Progenitor cell of endocrine pancreas (in vitro differentiated cells): ENCODE results near the gene NUDT22. TPM values are rescaled to one million over a fixed set of nuclear protein-coding genes. Genes with fewer than 3 reads are reported as not detected.

Experiments
- DNase-seq: peaks from one replicate; pipeline ENCODE4 v3.0.0; 2021; ENCODE audit warnings: low spot score; ENCODE audit not compliant: unreplicated experiment
- H3K27ac Mint-ChIP-seq: 2 replicates; pipeline ENCODE4 v1.8.0; 2021; ENCODE audit warnings: mild to moderate bottlenecking, moderate library complexity, mixed read lengths
- H3K27me3 Mint-ChIP-seq: 2 replicates; pipeline ENCODE4 v1.8.0; 2021; ENCODE audit warnings: mixed read lengths
- H3K36me3 Mint-ChIP-seq: 2 replicates; pipeline ENCODE4 v1.8.0; 2022; ENCODE audit warnings: mixed read lengths; ENCODE audit not compliant: insufficient read depth
- H3K4me1 Mint-ChIP-seq: 2 replicates; pipeline ENCODE4 v1.8.0; 2021; ENCODE audit warnings: low read depth, mixed read lengths
- H3K4me3 Mint-ChIP-seq: 2 replicates; pipeline ENCODE4 v1.8.0; 2021; ENCODE audit warnings: low read depth, mild to moderate bottlenecking, moderate library complexity, mixed read lengths
- H3K9me3 Mint-ChIP-seq: 2 replicates; pipeline ENCODE4 v1.8.0; 2021; ENCODE audit warnings: low read depth, mixed read lengths
- CTCF ChIP-seq: fragments of 200-600 bp; sonication (generic); IDR thresholded peaks from one replicate; pipeline ENCODE4 v1.5.0; 2021; ENCODE audit warnings: antibody characterized with exemption, mild to moderate bottlenecking; ENCODE audit not compliant: unreplicated experiment
- total RNA-seq: library from RNA; stranded (reverse); gene quantifications from 2 replicates; pipeline ENCODE4 v1.2.1, GENCODE V29; 2021

Gene NUDT22
- total RNA-seq, 1 donor from 2014 or later: 48.2 TPM

DNA sequence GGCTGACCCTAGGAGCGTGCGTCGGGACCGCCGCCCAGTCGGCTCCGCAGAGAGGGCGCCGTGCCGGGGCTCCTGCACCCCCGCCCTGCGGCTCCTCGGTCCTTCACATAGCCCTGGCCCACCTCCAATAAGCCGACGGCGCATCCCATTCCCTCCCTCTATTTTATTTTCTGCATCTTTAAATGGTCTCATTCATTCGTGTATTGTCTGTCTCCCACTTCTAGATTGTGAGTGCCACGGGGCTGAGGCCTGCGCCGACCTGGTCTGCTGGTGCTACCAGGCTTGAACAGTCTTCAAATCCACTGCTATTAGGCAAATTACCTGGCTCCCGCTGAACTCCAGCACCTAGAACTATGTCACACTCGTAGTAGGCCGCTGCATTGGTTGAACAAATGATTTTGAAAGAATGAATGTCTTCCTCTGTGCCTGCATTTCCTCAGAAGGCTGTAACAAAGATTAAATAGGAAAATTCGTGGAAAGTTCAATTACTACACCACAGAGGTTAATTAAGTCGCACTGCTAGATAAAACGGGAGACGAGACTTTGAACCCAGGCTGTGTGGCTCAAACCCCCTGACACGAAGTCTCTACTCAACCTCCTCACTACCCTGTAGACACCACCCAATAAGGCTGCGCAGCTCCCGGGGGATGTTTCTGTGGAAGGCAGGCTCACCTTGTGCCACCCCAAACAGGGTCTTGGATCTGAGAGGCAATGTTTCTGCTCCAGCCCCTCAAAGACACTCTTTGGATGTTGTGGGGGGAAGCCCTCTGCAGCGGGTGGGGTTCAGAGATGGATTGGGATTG lies 21.9 kb downstream of the NUDT22 start:
- peak overlapping the region; percentile 86 for H3K4me3 Mint-ChIP-seq
- H3K27ac Mint-ChIP-seq: peak overlapping the region; percentile 78
- H3K27me3 Mint-ChIP-seq: peaks cover 3% of the 10 kb centered on the region
- peaks cover 4% of the 10 kb centered on the region for H3K36me3 Mint-ChIP-seq
- no peaks in the 10 kb centered on the region for H3K9me3 Mint-ChIP-seq
- TF ChIP-seq CTCF: no peak
- no peak for DNase-seq
- peaks cover 11% of the 10 kb centered on the region for H3K4me1 Mint-ChIP-seq

DNA sequence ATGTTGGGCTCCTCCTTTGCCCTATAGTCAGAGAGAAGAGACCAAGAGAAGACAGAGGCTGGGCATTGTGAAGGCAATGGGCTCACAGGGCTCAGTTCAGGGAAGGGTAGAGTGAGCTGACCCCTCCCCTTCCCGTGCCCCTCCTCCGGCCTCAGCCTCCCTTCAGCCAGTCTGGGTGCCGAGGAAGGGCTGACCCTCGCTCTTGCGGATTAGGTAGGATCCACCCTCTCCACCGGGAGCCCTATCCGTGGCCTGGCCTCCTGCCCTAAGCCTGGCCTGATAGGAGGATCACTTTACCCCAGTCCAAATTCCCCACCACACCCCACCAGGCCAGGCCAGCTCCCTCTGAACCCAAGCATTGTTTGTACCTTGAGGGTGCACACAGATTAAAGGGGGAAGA lies 22.5 kb downstream of the NUDT22 start:
- Mint-ChIP-seq H3K36me3 (peaks cover 3% of the 10 kb centered on the region), H3K27me3 (peaks cover 3% of the 10 kb centered on the region), H3K9me3 (no peaks in the 10 kb centered on the region), H3K4me1 (peaks cover 11% of the 10 kb centered on the region), H3K4me3 (no peak overlapping the region), H3K27ac (no peak overlapping the region)
- TF ChIP-seq CTCF: no peak
- DNase-seq: no peak

GRCh38 chr11:64249038-64249437 lies 23.0 kb downstream of the NUDT22 start:
- no peak overlapping the region for H3K4me3 Mint-ChIP-seq
- no peak for DNase-seq
- no peaks in the 10 kb centered on the region for H3K9me3 Mint-ChIP-seq
- H3K27ac Mint-ChIP-seq: no peak overlapping the region
- H3K27me3 Mint-ChIP-seq: peaks cover 3% of the 10 kb centered on the region
- peaks cover 11% of the 10 kb centered on the region for H3K4me1 Mint-ChIP-seq
- TF ChIP-seq CTCF: no peak
- H3K36me3 Mint-ChIP-seq: no peaks in the 10 kb centered on the region

GRCh38 chr11:64249563-64250414 lies 23.7 kb downstream of the NUDT22 start:
- Mint-ChIP-seq H3K4me3 (peak overlapping the region; percentile 33), H3K9me3 (no peaks in the 10 kb centered on the region), H3K4me1 (peaks cover 11% of the 10 kb centered on the region), H3K27ac (no peak overlapping the region), H3K27me3 (peaks cover 3% of the 10 kb centered on the region), H3K36me3 (no peaks in the 10 kb centered on the region)
- no peak for TF ChIP-seq CTCF
- no peak for DNase-seq

DNA sequence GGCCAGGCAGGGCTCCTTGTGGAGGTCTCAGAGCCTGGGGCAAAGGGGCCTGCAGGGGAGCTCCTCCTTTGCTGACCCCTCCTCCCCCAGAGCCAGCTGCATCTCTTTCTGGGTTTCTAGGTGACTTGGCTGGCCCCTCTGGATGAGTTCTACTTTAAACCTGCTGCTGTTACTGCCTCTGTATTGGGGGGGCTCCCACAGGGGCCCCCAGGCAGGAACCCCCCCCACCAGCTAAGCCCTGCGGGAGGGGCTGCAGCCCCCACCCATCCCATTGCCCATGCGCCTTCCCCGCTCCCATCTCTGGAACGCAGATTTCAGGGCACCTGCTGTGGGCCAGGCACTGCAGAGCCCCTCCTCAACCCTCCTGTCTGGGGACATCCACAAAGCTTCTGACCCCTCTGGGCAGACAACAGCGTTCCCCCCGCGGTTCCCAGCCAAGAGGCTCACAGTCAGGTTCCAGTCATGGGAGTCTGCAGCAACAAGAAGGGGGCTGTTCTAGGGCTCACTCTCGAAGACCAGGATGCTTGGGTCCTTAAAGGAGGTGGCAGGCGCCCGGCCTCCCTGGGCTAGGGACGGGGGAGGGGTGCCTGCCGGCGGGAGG lies 24.4 kb downstream of the NUDT22 start:
- Mint-ChIP-seq H3K4me1 (peaks cover 11% of the 10 kb centered on the region), H3K9me3 (no peaks in the 10 kb centered on the region), H3K4me3 (peak overlapping the region; percentile 44), H3K27ac (no peak overlapping the region), H3K27me3 (peaks cover 3% of the 10 kb centered on the region), H3K36me3 (no peaks in the 10 kb centered on the region)
- no peak for DNase-seq
- no peak for TF ChIP-seq CTCF
